WI38 (cell line): ENCODE measurements around the gene TMIGD3.

Experiments used
- H3K4me3 ChIP-seq: 2 replicates; pipeline ENCODE4 v1.5.1; 2011; ENCODE audit warnings: low read depth, mild to moderate bottlenecking, control low read depth, low read length
- CTCF ChIP-seq: IDR thresholded peaks from 2 replicates; pipeline ENCODE4 v1.5.1; 2012; ENCODE audit warnings: low read depth, mild to moderate bottlenecking, control low read depth, low read length

The TMIGD3 gene

GRCh38 chr1:111507411-111508201, 4.2 kb upstream of the TMIGD3 start:
- no peak for TF ChIP-seq CTCF
- peak overlapping the region; percentile 3 for H3K4me3 ChIP-seq

- TF ChIP-seq CTCF, result no peak
These were observed 3.1 kb upstream of the TMIGD3 start for GRCh38 chr1:111506561-111506960.

GRCh38 chr1:111505641-111506119, 2.2 kb upstream of the TMIGD3 start:
- TF ChIP-seq CTCF, result no peak
- H3K4me3 ChIP-seq, result no peak overlapping the region

More at GRCh38 chr1:111506561-111506960, 3.1 kb upstream of the TMIGD3 start:
- no peak overlapping the region for H3K4me3 ChIP-seq

- no peak for TF ChIP-seq CTCF
These were observed 664 bp upstream of the TMIGD3 start for GRCh38 chr1:111504097-111504496.

GRCh38 chr1:111501645-111502044, 1.8 kb downstream of the TMIGD3 start:
- no peak overlapping the region for H3K4me3 ChIP-seq
- no peak for TF ChIP-seq CTCF

More at GRCh38 chr1:111504097-111504496, 664 bp upstream of the TMIGD3 start:
- no peak overlapping the region for H3K4me3 ChIP-seq

- H3K4me3 ChIP-seq, result no peak overlapping the region
- TF ChIP-seq CTCF, result no peak
These were observed 4.2 kb downstream of the TMIGD3 start for GRCh38 chr1:111499026-111499785.

- no peak overlapping the region for H3K4me3 ChIP-seq
- no peak for TF ChIP-seq CTCF
These were observed 5.8 kb downstream of the TMIGD3 start for GRCh38 chr1:111497592-111497991.
